Hematopoietic multipotent progenitor cell treated with erythropoietin and hydrocortisone succinate and interleukin-3 and kit ligand, for 17 days (in vitro differentiated cells): Measurements from ENCODE around the gene HSF5.
"Not testable (repeated sequence)": the region's sequence is repeated elsewhere in the genome, so short reads cannot be mapped to it uniquely, and the experiment has no call there.

Experiments
- DNase-seq: peaks from one replicate; pipeline ENCODE4 v3.0.0-alpha.2; 2015; ENCODE audit warnings: low spot score

The HSF5 gene

DNA sequence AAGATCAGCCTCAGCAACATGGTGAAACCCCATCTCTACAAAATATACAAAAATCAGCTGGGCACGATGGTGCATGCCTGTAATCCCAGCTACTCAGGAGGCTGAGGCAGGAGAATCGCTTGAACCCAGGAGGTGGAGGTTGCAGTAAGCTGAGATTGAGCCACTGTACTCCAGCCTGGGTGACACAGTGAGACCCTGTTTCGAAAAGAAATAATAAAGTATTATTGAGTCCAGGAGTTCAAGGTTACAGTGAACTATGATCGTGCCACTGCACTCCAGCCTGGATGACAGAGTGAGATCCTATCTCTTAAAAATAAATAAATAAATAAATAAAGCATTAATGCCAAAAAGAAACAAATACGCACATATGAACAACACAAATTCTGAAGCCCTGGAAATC is 6.4 kb downstream of the HSF5 start:
- DNase-seq: not testable (repeated sequence)

DNA sequence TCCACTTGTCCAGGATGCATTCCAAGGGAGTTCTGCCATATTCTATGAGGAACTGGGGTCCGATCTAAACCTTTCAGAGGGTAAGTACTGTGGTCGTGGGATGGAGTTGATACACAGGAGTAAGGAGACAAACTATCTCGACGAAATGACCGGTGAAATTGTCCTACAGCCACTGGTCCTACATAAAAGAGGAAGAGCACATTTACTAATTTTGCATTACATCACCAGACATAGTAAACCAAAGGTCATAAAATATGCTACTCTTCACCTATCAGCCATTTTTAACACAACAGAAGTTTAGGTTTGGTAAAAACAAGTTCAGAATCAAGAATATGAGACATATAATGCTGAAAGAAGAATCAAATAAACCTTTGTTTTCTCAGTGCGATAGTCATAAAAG is 8.1 kb downstream of the HSF5 start:
- no peak for DNase-seq

DNA sequence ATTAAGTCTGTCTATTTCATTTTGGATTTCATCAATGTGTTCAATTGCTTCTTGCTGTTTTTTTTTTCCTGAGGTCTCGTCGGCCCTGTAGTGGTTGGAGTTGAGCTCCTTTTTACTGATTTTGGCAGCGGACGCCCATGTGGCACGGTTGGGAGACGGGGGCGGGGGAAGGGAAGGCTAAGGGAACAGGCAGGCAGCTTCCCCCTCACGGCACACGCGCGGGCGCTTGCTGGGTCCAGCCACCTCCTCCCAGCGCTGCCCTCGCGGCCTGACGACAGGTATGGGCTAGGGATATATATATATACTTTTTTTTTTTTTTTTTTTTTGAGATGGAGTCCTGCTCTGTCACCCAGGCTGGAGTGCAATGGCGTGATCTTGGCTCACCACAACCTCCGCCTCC is 11.4 kb downstream of the HSF5 start:
- DNase-seq: no peak

DNA sequence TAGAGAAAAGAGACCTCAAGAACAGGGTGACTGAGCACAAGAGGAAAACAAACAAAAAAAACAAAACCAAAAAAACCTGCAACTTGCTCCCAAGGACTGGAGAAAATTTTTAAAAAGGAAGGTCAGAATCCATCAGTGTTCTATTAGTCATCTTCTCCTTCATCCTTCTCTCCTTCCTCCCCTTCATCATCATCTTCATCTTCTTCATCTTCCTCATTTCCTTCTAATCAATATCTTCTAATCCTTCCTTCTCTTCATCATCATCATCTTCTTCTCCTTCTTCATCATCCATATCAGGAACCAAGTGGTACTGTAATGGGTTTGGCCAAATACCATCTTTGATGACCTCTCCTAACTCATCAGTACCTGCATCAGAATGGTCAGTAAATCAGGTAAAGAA is 12.2 kb downstream of the HSF5 start:
- no peak for DNase-seq

DNA sequence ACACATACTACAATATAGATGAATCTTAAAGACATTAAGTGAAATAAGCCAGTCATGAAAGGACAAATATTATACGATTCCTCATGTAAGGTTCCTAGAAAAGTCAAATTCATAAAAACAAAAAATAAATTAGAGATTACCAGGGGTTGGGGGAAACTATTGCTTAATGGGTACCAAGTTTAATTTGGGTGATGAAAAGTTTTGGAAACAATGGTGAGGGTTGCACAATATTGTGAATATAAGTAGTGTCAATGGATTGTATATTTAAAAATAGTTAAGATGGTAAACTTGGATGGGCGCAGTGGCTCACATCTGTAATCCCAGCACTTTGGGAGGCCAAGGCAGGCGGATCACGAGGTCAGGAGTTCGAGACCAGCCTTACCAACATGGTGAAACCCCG is 17.9 kb downstream of the HSF5 start:
- DNase-seq: no peak

DNA sequence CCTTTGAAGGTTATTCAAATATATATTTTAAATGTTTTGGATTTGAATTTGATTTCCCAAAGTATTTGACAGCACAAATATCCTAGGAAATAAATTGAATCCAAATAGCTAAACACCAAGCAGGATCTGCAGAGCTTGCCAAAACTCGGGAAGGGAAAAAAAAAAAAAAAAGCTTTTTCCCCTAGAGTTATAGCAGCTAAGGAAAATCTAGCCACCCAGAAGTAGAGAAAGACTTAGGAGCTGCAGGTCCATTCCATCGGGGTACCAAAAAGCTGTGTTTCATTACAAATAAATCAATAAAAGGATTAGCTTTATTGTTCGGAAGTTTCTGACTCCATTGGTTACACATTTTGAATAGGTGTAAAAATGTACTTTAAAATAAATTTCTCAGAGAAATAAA is 19.3 kb downstream of the HSF5 start:
- DNase-seq: no peak

DNA sequence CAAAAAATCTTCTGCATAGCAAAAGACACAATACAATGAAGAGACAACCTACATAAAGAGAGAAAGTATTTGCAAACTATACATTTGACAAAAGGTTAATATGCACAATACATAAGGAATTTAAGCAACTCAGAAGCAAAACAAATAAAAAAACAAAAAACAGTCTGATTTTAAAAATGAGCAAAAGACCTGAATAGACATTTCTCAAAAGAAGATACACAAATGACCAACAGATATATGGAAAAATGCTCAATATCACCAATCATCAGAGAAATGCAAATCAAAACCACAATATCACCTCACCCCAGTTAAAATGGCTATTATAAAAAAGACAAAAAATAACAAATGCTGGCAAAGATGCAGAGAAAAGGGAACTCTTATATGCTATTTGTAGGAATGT is 32.7 kb downstream of the HSF5 start:
- no peak for DNase-seq

DNA sequence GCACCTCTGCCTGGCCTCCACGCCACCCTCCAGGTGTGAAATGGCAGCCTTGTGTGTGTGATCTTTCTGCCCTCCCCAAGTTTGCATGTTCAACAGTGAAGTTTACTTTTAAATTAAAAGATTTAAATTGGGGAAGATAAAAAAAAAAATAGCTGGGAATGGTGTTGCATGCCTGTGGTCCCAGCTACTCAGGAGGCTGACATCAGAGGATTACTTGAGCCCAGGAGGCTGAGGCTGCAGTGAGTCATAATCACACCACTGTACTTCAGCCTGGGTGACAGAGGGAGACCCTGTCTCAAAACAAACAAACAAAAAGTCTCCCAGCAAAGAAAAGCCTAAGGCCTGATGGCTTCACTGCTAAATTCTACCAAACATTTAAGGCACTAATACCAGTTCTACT is 35.5 kb downstream of the HSF5 start:
- no peak for DNase-seq

DNA sequence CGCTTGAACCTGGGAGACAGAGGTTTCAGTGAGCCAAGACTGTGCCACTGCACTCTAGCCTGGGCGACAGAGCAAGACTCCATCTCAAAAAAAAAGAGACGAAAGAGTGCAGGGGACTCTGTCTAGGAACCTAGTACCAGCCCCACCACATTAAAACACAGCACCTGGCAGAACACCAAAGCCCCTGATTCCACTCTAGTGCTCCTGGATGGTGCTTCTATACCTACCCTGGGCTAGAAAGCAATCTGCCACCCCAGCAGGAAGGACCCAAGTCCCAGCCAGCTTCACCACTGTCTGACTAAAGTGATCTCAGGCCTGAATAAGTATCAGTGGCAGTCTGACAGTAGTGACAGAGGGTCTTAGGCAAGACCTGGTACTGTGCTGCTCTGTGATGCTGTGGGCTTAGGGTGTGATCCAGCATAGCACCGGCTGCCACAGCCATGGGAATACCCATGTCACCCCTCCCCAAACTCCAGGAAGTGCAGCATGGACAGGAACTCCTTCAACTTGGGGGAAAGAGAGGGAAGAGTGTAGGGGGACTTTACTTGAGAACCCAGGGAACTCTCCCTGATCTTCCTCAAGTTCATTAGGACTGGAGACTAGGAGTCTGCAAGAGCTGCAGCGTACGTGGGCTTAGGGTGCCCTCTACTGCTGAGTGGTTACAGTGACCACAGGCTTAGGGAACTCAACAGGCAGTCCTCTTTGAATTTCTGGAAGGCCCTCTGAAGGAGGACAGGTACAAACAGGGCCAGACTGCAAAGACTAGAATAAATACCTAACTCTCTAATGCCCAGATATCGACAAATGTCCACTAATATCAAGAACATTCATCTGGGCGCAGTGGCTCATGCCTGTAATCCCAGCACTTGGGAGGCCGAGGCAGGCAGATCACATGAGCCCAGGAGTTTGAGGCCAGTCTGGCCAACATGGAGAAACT is 40.9 kb downstream of the HSF5 start:
- peak; percentile 81 for DNase-seq

DNA sequence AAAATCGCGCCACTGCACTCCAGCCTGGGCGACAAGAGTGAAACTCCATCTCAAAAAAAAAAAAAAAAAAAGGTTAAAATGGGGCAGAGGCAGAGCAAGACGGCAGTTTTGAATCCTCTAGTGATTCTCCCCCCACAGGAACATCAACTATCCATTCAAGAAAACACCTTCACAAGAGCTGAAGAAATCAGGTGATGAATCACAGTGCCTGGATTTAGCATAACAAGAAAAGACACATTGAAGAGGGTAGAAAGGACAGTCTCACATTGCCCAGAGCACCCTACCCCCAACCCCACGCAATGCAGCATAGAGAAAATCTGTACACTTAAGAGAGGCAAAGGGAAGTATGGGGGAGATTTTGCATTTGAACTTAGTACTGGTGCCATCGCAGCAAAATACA is 42.1 kb downstream of the HSF5 start:
- DNase-seq: no peak

DNA sequence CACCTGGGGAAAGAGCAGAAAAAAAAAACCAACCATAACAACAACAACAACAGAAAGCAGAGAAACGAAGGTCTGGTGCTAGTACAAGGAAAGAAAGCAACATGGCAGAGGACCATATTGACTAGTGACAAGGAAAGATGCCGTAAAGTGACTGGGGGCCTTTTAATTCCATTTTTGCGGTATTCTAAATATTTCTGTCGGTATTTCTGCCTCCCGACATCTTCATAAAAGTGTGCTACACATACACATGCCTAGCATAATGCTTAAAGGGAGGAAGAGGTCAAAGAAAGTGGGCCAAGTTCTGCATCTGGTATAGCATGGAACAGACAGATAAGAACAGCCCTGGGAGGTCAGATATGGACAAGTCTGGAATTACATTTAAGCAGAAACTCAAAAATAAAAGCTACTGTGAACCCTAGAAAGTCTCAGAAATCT is 51.4 kb downstream of the HSF5 start:
- DNase-seq: peak; percentile 47

DNA sequence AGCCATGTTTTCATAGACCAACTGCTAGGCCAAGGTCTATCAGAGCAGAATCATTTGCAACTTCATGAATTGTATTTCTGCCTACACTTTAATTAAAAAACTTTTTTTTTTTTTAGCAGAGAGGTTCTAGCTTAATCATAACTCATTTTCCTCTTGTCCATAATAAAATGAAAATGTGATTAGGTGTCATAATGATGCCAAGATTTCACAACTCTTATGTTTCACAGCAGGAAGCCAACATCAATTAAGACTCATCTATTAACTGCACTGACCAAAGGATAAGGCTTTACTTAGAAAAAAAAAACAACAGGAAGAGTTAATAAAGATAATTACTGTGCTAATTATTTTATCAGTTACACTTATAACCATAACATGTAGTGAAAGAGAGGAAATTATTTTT is 52.0 kb downstream of the HSF5 start:
- no peak for DNase-seq

DNA sequence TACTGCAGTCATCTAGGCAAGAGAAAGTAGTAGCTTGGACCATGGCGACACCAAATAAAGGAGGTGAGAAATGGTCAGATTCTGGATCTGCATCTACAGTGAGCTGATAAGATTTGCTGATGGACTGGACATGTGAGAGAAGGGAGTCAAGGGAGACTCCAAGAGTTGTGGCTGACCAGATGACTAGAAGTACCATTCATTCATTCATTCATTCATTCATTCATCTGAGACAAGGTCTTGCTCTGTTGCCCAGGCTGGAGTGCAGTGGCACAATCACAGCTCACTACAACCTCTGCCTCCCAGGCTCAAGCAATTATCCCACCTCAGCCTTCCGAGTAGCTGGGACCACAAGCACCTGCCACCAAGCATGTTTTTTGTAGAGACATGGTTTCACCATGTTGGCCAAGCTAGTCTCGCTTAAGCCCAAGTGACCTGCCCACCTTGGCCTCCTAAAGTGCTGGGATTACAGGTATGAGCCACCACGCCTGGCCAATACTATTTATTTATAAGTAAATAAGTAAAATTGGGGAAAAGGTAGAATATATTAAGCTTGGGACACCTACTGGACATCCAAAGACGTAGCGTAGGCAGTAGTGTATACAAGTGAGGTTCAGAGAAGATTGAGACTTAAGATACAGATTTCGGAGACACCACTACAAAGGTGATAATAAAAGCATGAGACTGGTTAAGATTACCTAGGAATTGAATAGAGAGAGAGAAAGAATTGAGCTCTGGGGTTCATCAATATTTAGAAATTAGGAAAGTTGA is 55.2 kb downstream of the HSF5 start:
- no peak for DNase-seq

DNA sequence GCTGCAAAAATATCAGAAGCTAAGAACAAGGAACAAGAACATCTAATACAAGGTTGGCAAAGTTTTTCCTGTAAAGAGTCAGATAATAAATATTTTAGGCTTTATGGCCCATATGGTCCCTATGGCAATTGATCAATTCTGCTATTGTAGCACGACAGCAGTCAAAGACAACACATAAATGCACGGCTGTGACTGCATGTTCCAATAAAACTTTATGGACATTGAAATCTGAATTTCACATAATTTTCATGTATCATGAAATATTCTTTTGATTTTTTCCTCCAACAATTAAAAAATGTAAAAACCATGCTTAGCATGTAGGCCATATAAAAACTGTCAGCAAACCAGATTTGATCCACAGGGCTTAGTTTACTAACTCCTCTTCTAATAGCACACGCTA is 60.4 kb downstream of the HSF5 start:
- no peak for DNase-seq

DNA sequence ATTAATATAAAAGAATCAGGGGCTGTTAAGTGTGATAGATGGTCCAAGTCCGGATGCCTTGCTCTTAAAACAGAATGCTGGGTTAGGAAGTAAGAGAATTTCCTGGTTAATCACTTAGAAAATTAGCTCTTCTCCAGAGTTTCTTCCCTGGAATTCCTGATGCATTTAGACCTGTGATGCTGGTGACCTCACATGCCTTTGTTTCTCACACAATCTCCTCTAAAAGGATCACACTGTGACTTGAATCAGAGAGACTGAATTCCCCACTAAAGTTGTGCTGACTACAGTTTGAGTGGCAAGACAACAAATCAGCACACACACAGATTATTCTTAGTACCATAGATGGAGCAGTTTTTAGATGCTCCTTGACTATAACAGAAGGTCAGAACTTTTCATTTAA is 66.5 kb downstream of the HSF5 start:
- no peak for DNase-seq

DNA sequence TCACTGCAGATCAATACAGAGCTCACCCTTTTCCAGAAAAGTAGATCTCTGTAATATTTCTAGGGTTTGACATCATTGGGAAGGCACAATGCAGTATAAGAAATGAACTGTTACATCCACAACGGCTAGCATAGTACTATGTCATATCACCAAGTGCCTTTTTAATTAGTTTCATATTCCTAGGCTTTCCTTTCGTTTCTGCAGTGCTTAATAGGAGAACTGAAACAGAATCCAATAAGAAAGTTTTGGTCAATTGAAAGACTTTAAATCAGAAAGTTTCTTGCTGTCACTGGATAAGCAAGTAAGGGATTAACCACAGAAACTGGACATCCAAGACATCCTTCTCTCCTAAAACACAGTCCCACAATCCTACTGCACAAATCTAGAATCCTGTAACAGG is 67.4 kb downstream of the HSF5 start:
- DNase-seq: no peak

DNA sequence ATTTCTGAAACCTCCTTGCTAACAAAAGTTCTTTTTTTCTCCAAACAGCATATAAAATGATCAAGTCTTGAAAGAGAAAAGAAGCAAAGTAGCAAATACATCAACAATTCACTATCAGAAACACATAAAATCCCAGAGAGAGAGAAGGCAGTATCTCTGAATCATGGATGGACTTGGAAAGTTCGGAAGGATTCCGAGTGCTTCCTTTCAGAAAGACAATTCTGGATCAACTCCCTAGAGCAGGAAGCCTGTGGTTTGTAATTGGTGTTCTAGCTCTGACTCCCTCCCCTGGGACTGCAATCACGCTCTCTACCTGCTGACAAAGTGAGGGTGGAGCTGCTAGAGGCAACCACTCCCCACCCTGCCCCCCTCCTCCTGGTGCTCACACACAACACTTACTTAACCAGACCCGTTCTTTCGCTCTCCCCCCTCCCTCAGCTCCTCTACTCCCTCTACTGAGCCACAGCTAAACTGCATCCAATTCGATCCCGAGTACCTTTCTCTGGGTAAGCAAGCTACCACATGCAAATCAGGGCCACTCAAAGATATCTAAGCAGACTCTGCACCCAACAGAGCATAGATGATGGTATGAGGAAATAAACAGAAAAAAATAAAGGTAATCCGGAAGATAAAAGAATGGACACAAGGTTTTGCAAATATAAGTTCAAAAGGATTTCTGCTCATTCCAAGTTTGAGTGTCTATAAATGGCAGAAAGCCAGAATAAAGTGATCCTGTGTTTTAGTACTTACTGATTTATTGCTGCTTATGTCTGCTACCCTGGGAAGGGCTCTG is 70.7 kb downstream of the HSF5 start, which contains the start of gene RNF43:
Gene RNF43 (minus strand): TSS at position 235 of the 793 bp plus-strand sequence. CDS start 1,957 bp downstream, outside the sequence.
- DNase-seq: peak; percentile 74

DNA sequence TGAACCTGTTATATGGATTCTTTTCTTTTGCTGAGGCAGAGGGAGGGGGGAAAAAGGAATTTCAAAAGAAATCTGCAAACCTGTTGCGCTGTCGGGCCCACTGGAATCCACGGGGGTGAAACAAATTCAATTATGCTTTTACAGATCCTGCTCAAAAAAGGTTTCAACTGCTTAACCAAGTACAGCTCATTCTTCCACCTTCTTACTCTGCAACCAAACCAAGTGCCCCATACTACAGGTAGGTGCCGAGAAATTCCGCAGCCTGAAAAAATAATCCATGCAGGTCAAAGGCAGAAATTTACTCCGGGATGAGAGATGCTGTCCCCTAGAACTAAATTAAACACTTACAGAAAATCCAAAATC is 71.3 kb downstream of the HSF5 start:
- DNase-seq: no peak

DNA sequence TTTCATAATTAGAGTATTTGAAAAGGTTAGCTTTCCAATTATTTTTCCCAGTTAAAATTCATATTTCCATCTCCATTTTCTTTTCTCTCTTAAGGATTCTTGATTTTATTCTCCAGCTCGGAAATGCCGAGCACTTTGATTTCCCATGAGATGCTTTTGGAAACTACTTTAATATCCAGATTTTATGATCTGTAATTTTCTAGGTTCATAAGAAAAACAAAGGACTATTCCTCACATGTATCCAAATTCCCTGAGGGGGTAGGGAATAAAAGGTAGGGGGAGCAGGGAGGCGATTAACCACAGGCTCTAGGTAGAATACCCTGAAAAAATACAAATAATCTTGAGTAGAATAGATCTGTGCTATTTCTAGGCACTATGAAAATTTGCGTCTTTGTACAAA is 71.8 kb downstream of the HSF5 start:
- DNase-seq: no peak

DNA sequence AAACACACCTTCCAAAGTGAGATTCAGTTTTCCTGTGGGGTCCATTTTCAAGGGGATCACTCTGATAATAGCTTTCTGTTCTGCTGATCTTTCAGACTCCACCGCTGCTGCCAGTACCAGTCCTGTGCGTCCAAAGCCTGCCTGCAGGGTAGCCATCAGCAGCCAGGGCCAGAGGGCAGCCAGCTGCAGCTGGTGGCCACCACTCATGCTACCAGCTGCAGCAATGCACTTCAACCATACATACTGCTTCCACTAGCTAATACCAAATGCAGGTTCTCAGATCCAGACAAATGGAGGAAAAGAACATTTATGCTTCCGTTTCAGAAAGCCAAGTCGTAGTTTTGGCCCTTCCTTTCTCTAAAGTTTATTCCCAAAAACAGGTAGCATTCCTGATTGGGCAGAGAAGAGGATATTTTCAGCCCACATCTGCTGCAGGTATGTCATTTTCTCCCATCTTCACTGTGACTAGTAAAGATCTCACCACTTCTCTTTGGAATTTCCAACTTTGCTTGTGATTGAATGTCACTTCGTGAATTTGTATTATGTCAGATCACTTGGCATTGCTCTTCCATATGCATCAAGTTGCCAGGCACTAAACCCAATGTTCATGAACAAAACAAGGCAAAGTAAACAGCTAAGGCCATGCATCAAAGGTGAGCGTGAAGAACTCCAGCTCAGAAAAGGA is 72.7 kb downstream of the HSF5 start:
- no peak for DNase-seq

DNA sequence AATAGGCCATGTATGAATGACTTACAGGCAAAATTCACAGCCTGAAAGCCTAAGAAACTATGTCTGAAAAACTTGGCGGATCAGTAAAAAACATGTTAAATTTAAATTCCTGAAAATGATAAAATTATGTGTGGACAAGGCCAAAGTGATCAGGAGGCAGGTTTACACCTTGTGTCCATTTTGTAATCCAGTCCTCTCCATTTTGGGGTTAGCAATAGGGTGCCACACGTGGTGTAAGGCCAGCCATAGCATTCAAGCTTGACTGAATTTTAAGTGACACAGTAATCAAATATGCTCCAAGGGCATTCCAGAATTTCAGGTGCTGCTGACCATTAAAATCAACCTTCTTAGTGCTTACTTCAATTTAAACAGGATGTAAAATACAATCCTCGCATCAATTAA is 73.6 kb downstream of the HSF5 start:
- no peak for DNase-seq

DNA sequence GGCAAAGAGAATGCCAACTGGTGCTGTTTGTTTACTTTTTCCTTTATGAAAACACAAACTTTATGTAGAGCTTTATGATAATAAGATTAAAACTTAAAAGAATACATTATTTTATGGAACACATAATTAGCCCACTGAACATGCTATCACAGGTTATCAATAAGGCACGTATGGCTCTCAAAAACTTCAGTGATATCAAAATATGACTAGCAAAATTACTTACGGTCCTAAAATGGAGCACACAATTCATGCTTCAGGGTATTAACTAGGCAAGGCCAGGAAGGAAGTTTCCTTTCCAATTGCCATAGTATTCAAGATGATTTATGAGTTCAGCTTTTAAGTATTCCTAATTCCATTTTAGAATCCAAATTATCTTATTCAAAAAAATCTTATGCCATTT is 74.5 kb downstream of the HSF5 start:
- DNase-seq: no peak
